Measurements from ENCODE around the gene KIF3C.
"Not testable (repeated sequence)": the region's sequence is repeated elsewhere in the genome, so short reads cannot be mapped to it uniquely, and the experiment has no call there.

KIF3C gene

GRCh38 chr2:25998816-25999383, 16.6 kb upstream of the KIF3C start:
- DNase-seq, result not testable (repeated sequence)

DNA sequence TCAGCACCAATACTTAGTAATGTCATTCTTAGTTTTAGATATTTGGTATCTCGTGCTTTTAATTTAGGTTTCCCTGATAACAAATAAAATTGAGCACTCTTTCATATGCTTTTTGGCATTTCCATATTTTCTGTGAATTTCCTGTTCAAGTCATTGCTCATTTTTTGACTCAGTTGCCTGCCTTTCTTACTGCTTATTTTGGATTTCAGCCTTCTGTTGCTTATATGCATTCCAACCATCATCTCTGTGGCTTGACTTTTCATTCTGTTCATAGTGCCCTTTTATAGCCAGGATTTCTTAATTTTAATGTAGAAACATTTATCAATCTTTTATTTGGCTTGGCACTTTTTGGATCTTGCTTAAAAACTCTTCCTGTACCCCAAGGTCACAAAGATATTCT, 14.5 kb upstream of the KIF3C start:
- DNase-seq, result no peak

DNA sequence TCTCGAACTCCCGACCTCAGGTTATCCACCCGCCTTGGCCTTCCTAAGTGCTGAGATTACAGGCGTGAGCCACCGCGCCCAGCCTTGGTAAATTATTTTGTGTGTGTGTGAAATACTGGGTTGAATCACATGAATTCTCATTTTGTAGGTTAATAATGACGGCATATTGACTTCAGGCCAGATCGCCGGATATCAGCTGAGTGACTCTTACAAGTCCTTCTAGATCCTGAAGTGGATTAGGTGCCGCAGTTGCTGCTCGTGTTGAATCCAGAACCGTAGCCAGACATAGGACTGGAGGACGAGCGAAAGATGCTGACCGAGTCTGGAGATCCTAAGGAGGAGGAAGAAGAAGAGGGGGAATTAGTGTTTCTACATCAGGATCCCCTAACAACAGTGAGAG, 12.2 kb upstream of the KIF3C start:
- DNase-seq, result no peak

GRCh38 chr2:25993049-25993448, 10.8 kb upstream of the KIF3C start:
- DNase-seq, result no peak

- no peak for DNase-seq
Observed at GRCh38 chr2:25992556-25992955, 10.3 kb upstream of the KIF3C start.

DNA sequence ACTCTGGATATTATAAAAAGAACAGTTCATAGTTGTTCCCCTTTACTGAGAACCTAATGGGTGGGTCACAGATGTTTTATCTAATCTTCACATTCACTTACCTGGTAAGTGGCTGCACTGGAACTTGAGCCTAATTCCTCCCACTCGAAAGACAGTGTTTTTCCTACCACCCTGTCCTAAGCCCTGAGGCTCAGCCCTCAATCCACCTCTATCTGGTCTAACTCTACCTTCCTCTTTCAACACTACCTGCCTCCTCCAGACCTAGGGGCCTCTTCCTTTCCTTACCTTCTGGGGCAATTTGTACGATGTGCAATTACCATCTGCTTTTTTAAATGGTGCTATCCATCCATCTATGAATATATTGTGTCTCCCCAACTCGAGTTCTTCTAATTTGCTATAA, 9.7 kb upstream of the KIF3C start:
- no peak for DNase-seq

DNA sequence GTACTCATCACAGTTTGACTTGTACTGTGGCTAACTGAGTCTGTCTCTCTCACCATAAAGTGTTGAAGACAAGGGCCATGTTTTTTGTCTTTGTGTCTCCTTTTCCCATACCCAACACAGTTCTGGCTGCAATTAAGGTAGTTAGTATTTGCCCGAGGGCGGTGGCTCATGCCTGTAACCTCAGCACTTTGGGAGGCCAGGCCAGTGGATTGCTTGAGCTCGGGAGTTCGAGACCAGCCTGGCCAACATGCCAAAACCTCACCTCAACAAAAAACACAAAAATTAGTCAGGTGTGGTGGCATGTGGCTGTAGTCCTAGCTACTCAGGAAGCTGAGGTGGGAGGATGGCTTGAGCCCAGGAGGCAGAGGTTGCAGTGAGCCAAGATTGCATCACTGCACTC, 6.9 kb upstream of the KIF3C start:
- DNase-seq, result no peak

GRCh38 chr2:25988134-25988533, 5.8 kb upstream of the KIF3C start:
- no peak for DNase-seq

- no peak for DNase-seq
Observed at GRCh38 chr2:25983735-25984134, 1.4 kb upstream of the KIF3C start.

GRCh38 chr2:25982968-25983280, 627 bp upstream of the KIF3C start:
- DNase-seq, result no peak

DNA sequence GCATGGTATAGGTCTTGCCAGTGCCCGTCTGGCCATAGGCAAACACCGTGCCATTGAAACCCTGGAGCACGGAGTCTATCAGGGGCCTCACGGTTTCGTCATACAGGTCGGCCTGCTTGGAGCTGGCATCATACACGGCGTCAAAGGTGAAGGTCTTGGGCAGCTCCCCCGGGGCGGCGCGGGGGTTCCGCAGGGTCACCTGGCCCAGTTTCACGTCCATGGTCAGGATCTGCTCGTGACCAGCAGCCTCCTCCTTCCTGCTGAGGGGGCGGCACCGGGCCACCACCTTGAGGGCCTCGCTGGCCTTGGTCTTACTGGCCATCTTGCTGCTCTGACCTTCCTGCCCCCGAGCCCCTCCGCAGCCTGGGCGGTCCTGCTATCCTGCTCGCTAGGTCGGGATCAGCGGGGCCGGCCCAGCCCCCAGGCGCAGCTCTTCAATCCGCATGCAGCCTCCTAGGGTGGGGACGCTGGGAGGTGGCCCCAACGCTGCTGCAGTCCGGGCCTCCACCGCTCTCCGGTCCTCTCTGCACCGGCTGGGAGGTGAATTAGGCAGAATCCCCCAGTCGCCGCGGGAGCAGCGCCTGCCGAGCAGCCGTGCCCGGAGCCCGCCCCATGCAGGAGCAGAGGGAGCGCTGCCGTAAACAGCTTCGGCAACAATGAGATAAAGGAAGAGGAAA, 563 bp downstream of the KIF3C start:
- DNase-seq, result no peak

GRCh38 chr2:25980951-25981350, 1.3 kb downstream of the KIF3C start:
- DNase-seq, result no peak

DNA sequence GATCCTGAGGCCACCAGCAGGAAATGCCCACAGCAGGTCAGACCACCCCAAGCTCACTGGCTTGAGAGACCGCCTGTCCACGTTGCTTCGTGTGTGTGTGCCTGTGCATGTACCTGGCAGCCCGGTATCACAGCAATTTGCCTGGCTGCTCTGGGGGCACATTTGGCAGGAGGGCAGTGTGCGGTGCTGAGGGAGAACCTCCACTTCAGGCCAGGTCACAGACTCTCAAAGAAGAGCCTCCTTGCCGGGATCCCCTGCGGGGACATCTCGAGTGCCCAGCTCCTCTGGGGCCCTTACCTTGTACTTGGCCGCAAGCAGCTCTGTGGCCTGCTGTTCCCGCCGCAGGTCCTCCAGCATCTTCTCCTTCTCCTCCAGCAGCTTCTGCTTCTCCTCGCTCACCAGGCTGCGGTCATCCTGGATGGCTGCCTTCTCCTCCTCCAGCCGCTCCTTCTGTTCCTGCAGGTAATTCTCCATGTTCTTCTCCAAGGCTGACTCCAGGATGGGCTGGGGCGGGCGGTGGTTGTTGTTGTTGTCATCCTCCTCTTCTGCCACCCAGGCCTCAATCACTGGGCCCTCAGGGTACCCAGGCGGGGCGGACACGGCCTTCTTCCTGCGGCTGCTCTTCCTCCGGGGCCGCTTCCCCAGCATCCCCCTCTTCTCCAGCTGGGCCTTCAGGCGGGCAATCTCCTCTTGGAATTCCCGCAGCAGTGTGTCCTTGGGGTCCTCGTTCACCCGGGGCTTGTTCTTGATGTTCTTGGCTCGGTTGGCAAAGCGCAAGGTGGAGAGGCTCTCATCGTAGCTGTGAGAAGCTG, 2.0 kb downstream of the KIF3C start:
- DNase-seq, result no peak

- DNase-seq, result no peak
Observed at GRCh38 chr2:25979001-25979400, 3.3 kb downstream of the KIF3C start.

DNA sequence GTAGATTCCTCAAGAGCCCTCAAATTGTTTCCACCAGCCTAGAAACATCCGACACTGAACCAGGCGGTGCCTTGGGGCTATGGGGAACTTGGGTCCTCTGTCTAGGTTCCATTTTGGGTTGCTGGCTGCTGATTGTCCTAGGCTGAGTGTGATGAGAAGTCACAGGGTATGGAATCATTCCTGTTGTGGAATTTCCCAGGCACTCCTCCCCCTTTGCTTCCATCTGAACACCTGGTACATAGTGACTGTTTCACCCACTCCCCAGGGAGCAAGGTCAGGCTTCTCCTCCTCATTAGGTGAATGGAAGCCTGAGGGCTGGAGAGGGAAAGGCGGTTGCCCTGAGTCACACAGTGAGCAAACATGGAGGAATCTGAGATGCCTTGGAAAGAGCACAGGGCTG, 4.5 kb downstream of the KIF3C start:
- DNase-seq, result no peak

- DNase-seq, result no peak
Observed at GRCh38 chr2:25976983-25977741, 5.1 kb downstream of the KIF3C start.

GRCh38 chr2:25972049-25972823, 10.1 kb downstream of the KIF3C start:
- no peak for DNase-seq

- DNase-seq, result no peak
Observed at GRCh38 chr2:25971596-25971995, 10.7 kb downstream of the KIF3C start.

DNA sequence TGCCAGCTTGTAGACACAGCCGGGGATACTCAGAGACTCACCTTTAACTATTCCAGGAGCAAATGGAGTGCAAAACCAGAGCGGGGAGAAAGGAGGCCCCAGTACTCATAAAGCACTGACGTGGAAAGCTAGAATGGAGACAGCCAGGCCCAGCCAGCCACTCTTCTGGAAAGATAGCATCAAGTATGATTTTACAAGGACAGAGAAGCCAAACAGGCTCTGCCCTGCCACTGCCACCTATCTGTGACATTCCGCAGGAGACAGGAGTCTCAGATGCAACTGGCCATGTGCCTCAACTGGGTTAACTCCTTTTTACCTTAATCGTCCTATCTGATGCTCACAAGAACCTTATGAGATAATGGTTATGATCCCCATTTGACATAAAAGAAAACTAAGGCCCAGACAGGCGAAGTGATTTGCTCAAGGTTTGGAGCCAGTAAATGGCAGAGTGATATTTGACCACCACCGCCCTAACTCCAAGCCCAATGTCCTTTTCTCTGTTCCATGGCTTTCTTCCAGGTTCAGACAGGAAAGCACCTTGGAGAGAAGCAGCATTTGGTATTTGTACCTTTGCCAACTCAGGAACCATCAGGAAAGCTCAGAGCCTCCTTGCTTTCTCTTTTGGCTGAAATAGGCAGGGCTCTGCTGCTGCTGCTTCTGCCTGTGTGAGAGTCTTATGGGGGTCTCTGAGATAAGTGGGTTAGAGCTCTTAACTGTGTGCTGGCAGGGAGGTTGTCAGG, 15.6 kb downstream of the KIF3C start:
- no peak for DNase-seq

GRCh38 chr2:25964891-25965290, 17.4 kb downstream of the KIF3C start:
- no peak for DNase-seq

DNA sequence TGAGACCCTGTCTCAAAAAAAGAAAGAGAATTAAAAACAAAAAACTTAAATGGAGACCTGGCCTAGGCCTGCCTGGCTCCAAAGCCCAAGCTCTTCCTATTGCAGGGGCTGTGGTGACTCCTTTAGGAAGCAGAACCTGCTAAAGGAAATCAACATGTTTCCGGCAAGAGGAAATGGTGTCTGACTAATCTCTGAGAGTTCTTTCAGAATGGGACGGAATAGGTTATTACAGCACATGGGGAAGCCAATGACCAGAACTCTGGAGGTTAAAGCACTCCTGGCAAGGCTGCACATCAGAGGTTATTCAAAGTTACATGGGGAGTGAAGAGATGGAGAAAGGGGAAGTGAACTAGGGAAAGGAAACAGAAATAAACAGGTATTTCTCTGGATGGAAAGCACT, 21.4 kb downstream of the KIF3C start:
- DNase-seq, result no peak

GRCh38 chr2:25960396-25960795, 21.9 kb downstream of the KIF3C start:
- DNase-seq, result no peak
